Measurements from ENCODE around the gene ZNF506.
"Not testable (repeated sequence)": the region's sequence is repeated elsewhere in the genome, so short reads cannot be mapped to it uniquely, and the experiment has no call there.

Gene ZNF506

GRCh38 chr19:19746286-19747213 is 75.0 kb downstream of the ZNF506 start:
- Histone ChIP-seq H3K27ac (no peak overlapping the region), H3K36me3 (no peaks in the 10 kb centered on the region), H3K9ac (no peak overlapping the region), H3K27me3 (no peaks in the 10 kb centered on the region), H3K9me3 (no peaks in the 10 kb centered on the region), H3K4me1 (no peaks in the 10 kb centered on the region), H3K4me2 (no peak overlapping the region), H3K4me3 (no peak overlapping the region), H4K20me1 (no peaks in the 10 kb centered on the region)
- no peak for TF ChIP-seq Cebpa-rat (IDR thresholded peaks at IDR 0.05)

- no peak overlapping the region for H3K9ac ChIP-seq
- no peaks in the 10 kb centered on the region for H3K9me3 ChIP-seq
- no peaks in the 10 kb centered on the region for H3K4me1 ChIP-seq
- H3K4me2 ChIP-seq, result no peak overlapping the region
- H3K36me3 ChIP-seq, result no peaks in the 10 kb centered on the region
- no peak overlapping the region for H3K27ac ChIP-seq
- H4K20me1 ChIP-seq, result no peaks in the 10 kb centered on the region
- H3K27me3 ChIP-seq, result no peaks in the 10 kb centered on the region
- no peak for TF ChIP-seq Cebpa-rat (IDR thresholded peaks at IDR 0.05)
- H3K4me3 ChIP-seq, result no peak overlapping the region
Observed at GRCh38 chr19:19745496-19746285, 75.9 kb downstream of the ZNF506 start.

DNA sequence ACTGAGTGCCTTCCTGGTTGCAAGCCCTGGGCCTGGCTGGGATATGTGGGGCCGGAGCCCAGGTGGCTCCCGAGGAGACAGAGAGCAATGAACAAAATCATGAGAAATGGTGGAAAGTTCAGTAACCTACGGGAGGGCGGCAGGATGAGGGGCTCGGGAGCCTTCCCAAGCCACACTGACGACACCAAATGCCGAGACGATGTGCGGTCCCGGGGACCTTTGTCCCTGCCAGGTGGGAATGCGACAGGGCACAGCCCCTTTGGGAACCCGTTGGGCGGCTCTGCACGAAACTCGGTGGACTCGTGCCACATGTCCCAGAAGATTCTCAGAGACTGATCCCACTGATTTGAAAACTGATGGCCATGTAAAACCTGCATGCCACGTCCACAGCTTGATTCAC is 76.9 kb downstream of the ZNF506 start:
- no peaks in the 10 kb centered on the region for H3K9me3 ChIP-seq
- H3K27ac ChIP-seq, result no peak overlapping the region
- no peak overlapping the region for H3K9ac ChIP-seq
- no peaks in the 10 kb centered on the region for H3K27me3 ChIP-seq
- no peak for TF ChIP-seq Cebpa-rat (IDR thresholded peaks at IDR 0.05)
- H3K4me1 ChIP-seq, result no peaks in the 10 kb centered on the region
- H3K36me3 ChIP-seq, result no peaks in the 10 kb centered on the region
- no peak overlapping the region for H3K4me2 ChIP-seq
- no peaks in the 10 kb centered on the region for H4K20me1 ChIP-seq
- H3K4me3 ChIP-seq, result no peak overlapping the region

DNA sequence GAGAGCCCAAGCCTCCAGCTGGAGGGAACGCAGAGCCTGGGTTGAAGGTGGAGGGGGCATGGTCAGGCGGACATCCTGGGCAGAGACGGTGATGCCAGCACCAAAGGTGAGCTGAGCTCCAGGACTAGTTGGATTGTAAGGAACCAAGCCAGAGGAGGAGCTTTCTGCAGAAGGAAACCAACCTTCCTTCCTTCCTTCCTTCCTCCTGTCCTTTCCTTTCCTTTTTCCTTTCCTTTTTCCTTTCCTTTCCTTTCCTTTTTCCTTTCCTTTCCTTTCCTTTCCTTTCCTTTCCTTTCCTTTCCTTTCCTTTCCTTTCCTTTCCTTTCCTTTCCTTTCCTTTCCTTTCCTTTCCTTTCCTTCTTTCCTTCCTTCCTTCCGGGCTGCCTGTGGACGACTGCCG is 77.6 kb downstream of the ZNF506 start:
- H3K4me2 ChIP-seq, H3K9ac ChIP-seq, H3K4me3 ChIP-seq, H3K9me3 ChIP-seq, H3K36me3 ChIP-seq, H4K20me1 ChIP-seq, H3K4me1 ChIP-seq, H3K27ac ChIP-seq, H3K27me3 ChIP-seq: not testable (repeated sequence)

GRCh38 chr19:19743176-19743575 is 78.4 kb downstream of the ZNF506 start:
- no peaks in the 10 kb centered on the region for H3K36me3 ChIP-seq
- no peaks in the 10 kb centered on the region for H4K20me1 ChIP-seq
- H3K4me3 ChIP-seq, result no peak overlapping the region
- H3K9ac ChIP-seq, result no peak overlapping the region
- TF ChIP-seq Cebpa-rat (IDR thresholded peaks at IDR 0.05), result no peak
- no peaks in the 10 kb centered on the region for H3K4me1 ChIP-seq
- no peaks in the 10 kb centered on the region for H3K9me3 ChIP-seq
- H3K27ac ChIP-seq, result no peak overlapping the region
- H3K27me3 ChIP-seq, result no peaks in the 10 kb centered on the region
- H3K4me2 ChIP-seq, result no peak overlapping the region

DNA sequence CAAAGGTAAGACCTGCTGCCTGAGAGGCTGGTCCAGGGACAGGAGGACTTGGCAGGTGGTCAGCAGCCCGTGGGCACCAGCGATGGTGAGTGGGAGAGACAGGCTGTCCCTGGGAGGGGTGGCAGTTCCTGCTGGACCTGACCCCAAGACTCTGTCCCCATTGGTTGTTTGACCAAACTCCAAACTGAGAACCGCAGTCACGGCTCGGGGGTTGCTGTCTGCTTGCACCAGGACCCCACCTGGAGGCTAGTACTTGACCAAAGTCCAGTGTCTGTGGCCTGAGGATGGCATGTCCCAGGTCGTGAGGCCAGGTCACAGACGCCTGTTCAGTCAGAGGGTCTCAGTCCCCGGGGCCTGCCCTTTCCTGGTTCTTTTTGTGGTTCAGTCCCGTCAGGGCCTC is 78.8 kb downstream of the ZNF506 start:
- no peak overlapping the region for H3K27ac ChIP-seq
- H3K4me2 ChIP-seq, result no peak overlapping the region
- H3K36me3 ChIP-seq, result no peaks in the 10 kb centered on the region

More for the DNA sequence above, 78.8 kb downstream of the ZNF506 start:
- no peaks in the 10 kb centered on the region for H4K20me1 ChIP-seq
- H3K9ac ChIP-seq, result no peak overlapping the region
- TF ChIP-seq Cebpa-rat (IDR thresholded peaks at IDR 0.05), result no peak
- no peaks in the 10 kb centered on the region for H3K9me3 ChIP-seq
- no peak overlapping the region for H3K4me3 ChIP-seq
- H3K4me1 ChIP-seq, result no peaks in the 10 kb centered on the region
- H3K27me3 ChIP-seq, result no peaks in the 10 kb centered on the region
